SK-N-SH (cell line): ENCODE data around the gene RGS13.

ENCODE experiments used
- CTCF ChIP-seq: fragments of 200-600 bp; sonication (generic); IDR thresholded peaks from 2 replicates; pipeline ENCODE4 v1.6.1; 2017; ENCODE audit warnings: antibody characterized with exemption, mild to moderate bottlenecking, moderate library complexity
- EP300 ChIP-seq, 2 experiments: IDR thresholded peaks; 2 replicates each; pipeline versions ENCODE4 v1.4.0 to v1.6.1; 2012; ENCODE audit warnings: borderline replicate concordance in 1 of 2, low read depth in 1 of 2, low read length in 1 of 2
- EZH2phosphoT487 ChIP-seq: fragments of 200-600 bp; sonication (generic); IDR thresholded peaks from 2 replicates; pipeline ENCODE4 v1.6.1; 2017; ENCODE audit warnings: low read depth, mixed run types, mild to moderate bottlenecking, antibody characterized with exemption, moderate library complexity, borderline replicate concordance
- FOXM1 ChIP-seq: IDR thresholded peaks from 2 replicates; pipeline ENCODE4 v1.4.0; 2012; ENCODE audit warnings: low read depth, mild to moderate bottlenecking
- JUND ChIP-seq: IDR thresholded peaks from 2 replicates; pipeline ENCODE4 v1.4.0; 2012
- POLR2AphosphoS5 ChIP-seq: IDR thresholded peaks from 2 replicates; pipeline ENCODE4 v1.6.1; 2012; ENCODE audit warnings: low read depth, low read length
- RAD21 ChIP-seq: IDR thresholded peaks from 2 replicates; pipeline ENCODE4 v1.6.1; 2012; ENCODE audit warnings: mild to moderate bottlenecking, low read length
- TCF12 ChIP-seq: IDR thresholded peaks from 2 replicates; pipeline ENCODE4 v1.4.0; 2012

GRCh38 chr1:192669174-192669573 lies 33.2 kb downstream of the RGS13 start:
- TF ChIP-seq TCF12 (no peak), EP300 (IDR thresholded peaks at IDR 0.05; ENCODE audit: borderline replicate concordance in 1 of 2, low read depth in 1 of 2, low read length in 1 of 2) (no peak), CTCF (no peak), FOXM1 (no peak), POLR2AphosphoS5 (no peak), JUND (no peak), EZH2phosphoT487 (no peak), RAD21 (no peak)
